CD4-positive, alpha-beta memory T cell (primary cell): ENCODE results near the gene RNF214. TPM values are rescaled to one million over a fixed set of nuclear protein-coding genes. Genes with fewer than 3 reads are reported as not detected.
"Not testable (repeated sequence)": the region's sequence is repeated elsewhere in the genome, so short reads cannot be mapped to it uniquely, and the experiment has no call there.

Experiments used
- CTCF ChIA-PET: fragments of 350-600 bp; sonication (Branson Sonifier 250); formaldehyde crosslinking; loops from one replicate; lab custom pipeline; 2021; ENCODE audit warnings: inconsistent platforms; ENCODE audit not compliant: partially characterized antibody; lab: Charles Lee
- POLR2A ChIA-PET: fragments of 350-600 bp; sonication (Branson Sonifier 250); formaldehyde crosslinking; loops from one replicate; lab custom pipeline; 2021; ENCODE audit not compliant: partially characterized antibody; lab: Charles Lee
- DNase-seq, 5 donors: peaks; one replicate each; pipeline versions ENCODE4 v3.0.0 to v3.0.0-alpha.2; 2020 to 2022; ENCODE audit warnings: mixed read lengths in 1 of 5
- H3K27ac ChIP-seq: one replicate; pipeline ENCODE4 v1.7.0; 2013; ENCODE audit warnings: low read depth, low read length
- H3K27me3 ChIP-seq: 2 replicates; pipeline ENCODE4 v1.7.0; 2013; ENCODE audit warnings: mild to moderate bottlenecking, low read length, moderate library complexity; ENCODE audit not compliant: insufficient read depth
- H3K36me3 ChIP-seq: 2 replicates; pipeline ENCODE4 v1.7.0; 2013; ENCODE audit warnings: mild to moderate bottlenecking, low read length, moderate library complexity; ENCODE audit not compliant: insufficient read depth
- H3K4me1 ChIP-seq: 2 replicates; pipeline ENCODE4 v1.7.0; 2013; ENCODE audit warnings: mild to moderate bottlenecking, low read length, moderate library complexity; ENCODE audit not compliant: insufficient read depth
- H3K4me3 ChIP-seq, 2 donors: one replicate each; pipeline ENCODE4 v1.7.0; 2013; ENCODE audit warnings: low read length in 2 of 2, mild to moderate bottlenecking in 1 of 2
- H3K9me3 ChIP-seq, 2 donors: one replicate each; pipeline ENCODE4 v1.7.0; 2013; ENCODE audit warnings: low read length in 2 of 2, control low read depth in 1 of 2; ENCODE audit not compliant: control insufficient read depth in 1 of 2
- H3K27ac Mint-ChIP-seq, 7 donors: one replicate each; pipeline ENCODE4 v1.8.0; 2020 to 2021; ENCODE audit warnings: mixed read lengths in 7 of 7, mild to moderate bottlenecking in 6 of 7, inconsistent platforms in 3 of 7, moderate library complexity in 3 of 7
- H3K27me3 Mint-ChIP-seq, 2 donors: one replicate each; pipeline ENCODE4 v1.8.0; 2020 to 2021; ENCODE audit warnings: mixed read lengths in 2 of 2
- H3K36me3 Mint-ChIP-seq, 2 donors: one replicate each; pipeline ENCODE4 v1.8.0; 2020 to 2021; ENCODE audit warnings: mixed read lengths in 2 of 2, inconsistent platforms in 1 of 2, mild to moderate bottlenecking in 1 of 2
- H3K4me1 Mint-ChIP-seq, 4 donors: one replicate each; pipeline ENCODE4 v1.8.0; 2020 to 2021; ENCODE audit warnings: mixed read lengths in 4 of 4, mild to moderate bottlenecking in 1 of 4
- H3K4me3 Mint-ChIP-seq, 8 donors: one replicate each; pipeline ENCODE4 v1.8.0; 2020 to 2021; ENCODE audit warnings: mixed read lengths in 8 of 8, mild to moderate bottlenecking in 7 of 8, moderate library complexity in 6 of 8, inconsistent platforms in 3 of 8
- H3K9me3 Mint-ChIP-seq, 8 donors: one replicate each; pipeline ENCODE4 v1.8.0; 2020 to 2021; ENCODE audit warnings: mixed read lengths in 8 of 8, mild to moderate bottlenecking in 5 of 8, inconsistent platforms in 3 of 8, moderate library complexity in 1 of 8
- intact Hi-C: fragments of 100-400 bp; cut with micrococcal nuclease; formaldehyde crosslinking; loops from one replicate; pipeline ENCODE4 v1.15.1; 2023
- polyA plus RNA-seq, 2 donors: library from polyadenylated mRNA; unstranded; fragments of 300-500 nt; fragmentation: Illumina TruSeq; gene quantifications; one replicate each; pipeline ENCODE4 v1.2.3, GENCODE V29; 2021
- total RNA-seq, 2 experiments: library from RNA; stranded (reverse); gene quantifications; one replicate each; pipeline ENCODE4 v1.2.3, GENCODE V29; 2021

RNF214 gene
- total and polyA plus RNA-seq, 4 experiments from 2014 or later: 20.7 to 50.1 (median 43.4) TPM

DNA sequence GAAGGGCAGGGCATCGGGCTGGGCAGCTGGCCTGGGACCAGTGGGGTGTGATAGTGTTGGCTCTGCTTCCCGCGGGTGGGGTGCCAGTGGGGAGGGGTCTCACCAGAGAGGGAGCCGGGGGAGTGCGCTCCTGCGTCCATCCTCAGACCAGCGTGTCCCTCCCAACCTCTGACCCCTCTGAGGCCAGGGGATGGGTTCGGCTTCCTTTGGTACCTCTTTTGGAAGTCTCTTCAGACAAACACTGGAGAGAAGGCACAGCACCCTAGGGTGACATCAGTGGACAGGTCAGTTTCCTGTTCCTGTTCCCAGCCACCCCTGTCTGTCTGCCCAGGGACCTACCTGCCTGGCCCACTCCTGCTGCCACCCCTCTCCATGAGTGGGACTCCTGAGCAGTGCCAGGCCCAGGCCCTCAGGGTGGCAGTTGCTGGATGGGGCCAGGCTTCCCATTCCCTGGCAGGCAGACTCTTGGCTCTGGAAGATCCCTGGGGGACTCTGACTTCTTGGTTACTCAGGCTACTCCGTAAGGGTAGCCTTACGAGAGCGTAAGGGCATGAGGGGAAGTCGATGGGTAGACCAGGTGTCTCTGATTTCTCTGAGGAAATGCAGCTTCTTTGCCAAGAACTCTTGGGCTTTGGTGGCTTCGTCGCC is 30.7 kb upstream of the RNF214 start:
- Histone ChIP-seq H3K27me3 (no peaks in the 10 kb centered on the region), H3K4me3 (no peak overlapping the region), H3K9me3 (no peaks in the 10 kb centered on the region), H3K27ac (no peak overlapping the region), H3K36me3 (peaks cover 18% of the 10 kb centered on the region), H3K4me1 (no peaks in the 10 kb centered on the region)
- intact Hi-C loops: no loop called here
- CTCF ChIA-PET: interaction anchor here (0.9 kb wide), 1 partner anchor 25 kb away, joined by 4 read pairs; no protein-coding TSS in a partner anchor
- H3K4me1 Mint-ChIP-seq: peaks cover 0 to 8% (median 1%) of the 10 kb centered on the region in 4 donors
- H3K27me3 Mint-ChIP-seq: no peaks in the 10 kb centered on the region
- no peak overlapping the region for H3K4me3 Mint-ChIP-seq
- H3K9me3 Mint-ChIP-seq: no peaks in the 10 kb centered on the region
- peak overlapping the region in 3 of 7 donors; percentile 52 to 75 (median 65) for H3K27ac Mint-ChIP-seq
- DNase-seq: no peak
- H3K36me3 Mint-ChIP-seq: peaks cover 20 to 41% of the 10 kb centered on the region in 2 donors
- POLR2A ChIA-PET: interaction anchor here (0.5 kb wide), 1 partner anchor 55 kb away, joined by 3 read pairs; no protein-coding TSS in a partner anchor

DNA sequence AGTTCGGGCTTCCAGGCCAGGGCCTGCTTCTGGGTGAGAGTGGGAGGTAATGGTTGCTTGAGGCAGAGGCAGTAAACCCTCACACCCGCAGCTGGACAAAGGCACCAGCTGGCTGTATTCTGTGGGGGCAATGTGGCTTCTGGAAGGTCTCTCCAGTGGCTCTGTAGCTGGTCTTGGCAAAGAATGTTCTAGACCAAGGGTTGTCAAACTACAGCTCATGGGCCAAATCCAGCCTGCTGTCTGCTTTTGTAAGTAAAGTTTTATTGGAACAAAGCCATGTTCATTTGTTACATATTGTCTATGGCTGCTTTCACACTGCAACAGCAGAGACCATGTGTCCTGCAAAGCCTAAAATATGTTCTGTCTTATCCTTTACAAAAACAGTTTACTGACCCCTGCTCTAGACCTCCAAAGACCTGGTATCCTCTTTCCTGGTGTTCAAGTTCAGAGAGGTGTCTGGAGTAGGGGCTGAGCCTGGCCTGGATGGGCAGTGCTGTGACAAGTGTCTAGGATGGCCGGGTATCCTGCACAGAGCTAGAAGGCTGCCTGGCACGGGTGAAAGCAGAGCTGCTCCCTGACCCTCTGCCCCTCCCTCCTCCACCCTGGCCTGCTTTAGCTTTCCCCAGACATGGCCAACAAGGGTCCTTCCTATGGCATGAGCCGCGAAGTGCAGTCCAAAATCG is 29.9 kb upstream of the RNF214 start:
- Histone ChIP-seq H3K36me3 (peaks cover 18% of the 10 kb centered on the region), H3K4me3 (no peak overlapping the region), H3K27ac (no peak overlapping the region), H3K27me3 (no peaks in the 10 kb centered on the region), H3K4me1 (no peaks in the 10 kb centered on the region), H3K9me3 (no peaks in the 10 kb centered on the region)
- DNase-seq: no peak
- ChIA-PET POLR2A (interaction anchor here (1.0 to 1.4 kb wide), 2 partner anchors 8 to 17 kb away, joined by 3 to 4 read pairs; no protein-coding TSS in a partner anchor), CTCF (interaction anchor here (0.9 kb wide), 1 partner anchor 24 kb away, joined by 4 read pairs; no protein-coding TSS in a partner anchor)
- Mint-ChIP-seq H3K4me1 (peaks cover 0 to 8% (median 1%) of the 10 kb centered on the region in 4 donors), H3K4me3 (no peak overlapping the region), H3K36me3 (peaks cover 20 to 38% of the 10 kb centered on the region in 2 donors), H3K27me3 (no peaks in the 10 kb centered on the region), H3K9me3 (no peaks in the 10 kb centered on the region), H3K27ac (peak overlapping the region in 6 of 7 donors; percentile 12 to 75 (median 48))
- intact Hi-C loops: no loop called here

DNA sequence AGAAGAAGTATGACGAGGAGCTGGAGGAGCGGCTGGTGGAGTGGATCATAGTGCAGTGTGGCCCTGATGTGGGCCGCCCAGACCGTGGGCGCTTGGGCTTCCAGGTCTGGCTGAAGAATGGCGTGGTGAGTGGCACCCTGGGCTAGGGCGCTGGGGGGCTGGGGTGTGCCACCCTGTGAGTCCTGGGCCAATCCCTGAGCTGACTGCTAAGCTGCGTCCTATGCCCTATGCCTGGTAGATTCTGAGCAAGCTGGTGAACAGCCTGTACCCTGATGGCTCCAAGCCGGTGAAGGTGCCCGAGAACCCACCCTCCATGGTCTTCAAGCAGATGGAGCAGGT is 29.4 kb upstream of the RNF214 start:
- Histone ChIP-seq H3K36me3 (peaks cover 18% of the 10 kb centered on the region), H3K4me1 (no peaks in the 10 kb centered on the region), H3K27me3 (no peaks in the 10 kb centered on the region), H3K27ac (no peak overlapping the region), H3K9me3 (no peaks in the 10 kb centered on the region), H3K4me3 (no peak overlapping the region)
- no peaks in the 10 kb centered on the region for H3K27me3 Mint-ChIP-seq
- ChIA-PET CTCF (no interaction called here), POLR2A (interaction anchor here (1.0 to 1.4 kb wide), 4 partner anchors 9 to 25 kb away, joined by 3 to 4 read pairs (median 4); partner anchors contain the start of gene SIDT2)
- H3K36me3 Mint-ChIP-seq: peaks cover 20 to 36% of the 10 kb centered on the region in 2 donors
- H3K4me1 Mint-ChIP-seq: peaks cover 0 to 8% (median 1%) of the 10 kb centered on the region in 4 donors
- intact Hi-C loops: no loop called here
- H3K4me3 Mint-ChIP-seq: no peak overlapping the region
- H3K9me3 Mint-ChIP-seq: no peaks in the 10 kb centered on the region
- peak overlapping the region in 3 of 7 donors; percentile 50 to 87 (median 83) for H3K27ac Mint-ChIP-seq
- DNase-seq: no peak

DNA sequence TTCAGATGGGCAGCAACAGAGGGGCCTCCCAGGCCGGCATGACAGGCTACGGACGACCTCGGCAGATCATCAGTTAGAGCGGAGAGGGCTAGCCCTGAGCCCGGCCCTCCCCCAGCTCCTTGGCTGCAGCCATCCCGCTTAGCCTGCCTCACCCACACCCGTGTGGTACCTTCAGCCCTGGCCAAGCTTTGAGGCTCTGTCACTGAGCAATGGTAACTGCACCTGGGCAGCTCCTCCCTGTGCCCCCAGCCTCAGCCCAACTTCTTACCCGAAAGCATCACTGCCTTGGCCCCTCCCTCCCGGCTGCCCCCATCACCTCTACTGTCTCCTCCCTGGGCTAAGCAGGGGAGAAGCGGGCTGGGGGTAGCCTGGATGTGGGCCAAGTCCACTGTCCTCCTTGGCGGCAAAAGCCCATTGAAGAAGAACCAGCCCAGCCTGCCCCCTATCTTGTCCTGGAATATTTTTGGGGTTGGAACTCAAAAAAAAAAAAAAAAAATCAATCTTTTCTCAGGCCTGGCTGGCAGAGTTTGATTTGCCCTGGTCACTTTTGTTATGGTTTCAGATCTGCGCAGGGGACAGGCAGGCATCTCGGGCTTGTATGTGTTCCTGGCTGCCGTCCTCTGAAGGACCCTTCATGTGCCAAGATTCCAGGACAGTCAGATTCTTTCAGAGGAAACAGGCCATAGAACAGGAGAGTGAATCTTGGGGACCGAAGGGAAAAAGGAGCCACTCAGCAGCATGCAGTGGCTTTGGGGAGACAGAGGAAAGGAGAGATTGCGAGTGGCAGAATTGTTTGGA is 28.0 kb upstream of the RNF214 start:
- Mint-ChIP-seq H3K4me1 (peaks cover 0 to 8% (median 1%) of the 10 kb centered on the region in 4 donors), H3K27ac (peak overlapping the region in 3 of 7 donors; percentile 3 to 84 (median 4)), H3K4me3 (no peak overlapping the region), H3K27me3 (no peaks in the 10 kb centered on the region), H3K9me3 (no peaks in the 10 kb centered on the region), H3K36me3 (peaks cover 20 to 37% of the 10 kb centered on the region in 2 donors)
- Histone ChIP-seq H3K9me3 (no peaks in the 10 kb centered on the region), H3K36me3 (peaks cover 18% of the 10 kb centered on the region), H3K4me3 (no peak overlapping the region), H3K4me1 (no peaks in the 10 kb centered on the region), H3K27me3 (no peaks in the 10 kb centered on the region), H3K27ac (no peak overlapping the region)
- no peak for DNase-seq
- ChIA-PET CTCF (no interaction called here), POLR2A (interaction anchor here (1.0 to 1.4 kb wide), 4 partner anchors 9 to 26 kb away, joined by 3 to 4 read pairs (median 4); partner anchors contain the start of gene SIDT2)
- intact Hi-C loops: loop anchor here (5.0 kb wide), 1 partner anchor 72 kb away; no protein-coding TSS in a partner anchor

DNA sequence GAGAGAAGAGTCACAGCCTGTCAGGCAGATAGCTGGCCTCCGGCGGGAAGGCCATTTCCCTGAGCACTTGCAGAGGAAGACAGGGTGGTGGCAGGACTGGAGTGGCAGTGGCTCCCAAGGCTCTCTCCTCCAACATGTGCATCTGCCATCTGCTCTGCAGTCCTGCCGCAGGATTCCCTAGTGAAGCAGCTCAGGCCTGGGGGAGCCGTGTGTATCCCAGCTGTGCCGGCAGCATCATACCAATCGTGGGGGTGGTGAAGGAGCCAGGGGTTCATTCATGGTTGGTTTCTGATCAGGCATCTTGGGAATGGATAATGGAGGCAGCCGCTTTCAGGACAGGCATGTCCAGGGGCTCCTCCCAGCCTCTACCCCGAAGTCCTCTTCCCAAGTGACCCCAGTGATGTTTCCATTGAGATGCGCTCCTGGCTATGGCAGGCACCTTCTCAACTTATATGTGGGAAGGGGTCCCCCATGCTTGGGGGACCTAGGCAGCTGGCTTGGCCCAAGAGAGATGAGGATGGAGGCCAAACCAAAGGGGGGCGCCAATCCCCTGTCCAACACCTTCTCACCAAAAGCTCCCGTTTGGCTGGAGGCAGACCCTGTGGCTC is 27.2 kb upstream of the RNF214 start:
- no peaks in the 10 kb centered on the region for H3K27me3 ChIP-seq
- ChIA-PET POLR2A (interaction anchor here (0.8 to 1.0 kb wide), 2 partner anchors 10 to 16 kb away, joined by 3 read pairs; no protein-coding TSS in a partner anchor), CTCF (no interaction called here)
- H3K9me3 ChIP-seq: no peaks in the 10 kb centered on the region
- intact Hi-C loops: loop anchor here (5.0 kb wide), 1 partner anchor 73 kb away; no protein-coding TSS in a partner anchor
- H3K27ac ChIP-seq: no peak overlapping the region
- peaks cover 18% of the 10 kb centered on the region for H3K36me3 ChIP-seq
- Mint-ChIP-seq H3K27ac (no peak overlapping the region), H3K27me3 (no peaks in the 10 kb centered on the region), H3K4me1 (peaks cover 0 to 8% (median 3%) of the 10 kb centered on the region in 4 donors), H3K4me3 (no peak overlapping the region), H3K36me3 (peaks cover 24 to 44% of the 10 kb centered on the region in 2 donors), H3K9me3 (no peaks in the 10 kb centered on the region)
- no peak for DNase-seq
- H3K4me3 ChIP-seq: no peak overlapping the region
- no peaks in the 10 kb centered on the region for H3K4me1 ChIP-seq

DNA sequence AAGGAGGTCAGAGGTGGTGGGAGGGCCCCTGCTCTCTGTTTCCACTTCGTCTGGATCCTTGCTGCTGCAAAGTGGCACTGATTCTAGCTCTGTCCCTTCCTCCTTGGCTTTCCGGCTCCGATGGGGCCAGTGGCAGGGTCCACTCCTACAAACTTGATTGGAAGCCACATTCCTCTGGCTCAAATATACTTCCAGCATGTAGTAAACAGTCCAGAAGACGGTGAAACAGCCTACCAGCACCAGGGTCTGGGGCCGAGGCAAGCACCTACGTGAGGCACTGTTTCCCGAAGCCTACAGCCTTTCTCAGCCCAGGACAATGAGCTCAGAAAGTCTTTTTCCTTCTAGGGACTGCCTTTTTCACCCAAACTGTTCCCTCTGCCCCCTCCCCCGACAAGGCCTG is 26.4 kb upstream of the RNF214 start:
- H3K36me3 ChIP-seq: peaks cover 18% of the 10 kb centered on the region
- POLR2A ChIA-PET, H3K27me3 Mint-ChIP-seq, H3K4me1 Mint-ChIP-seq, CTCF ChIA-PET, H3K9me3 Mint-ChIP-seq, H3K4me1 ChIP-seq, H3K27ac ChIP-seq, DNase-seq, H3K27me3 ChIP-seq, H3K4me3 Mint-ChIP-seq, H3K4me3 ChIP-seq, H3K9me3 ChIP-seq: not testable (repeated sequence)
- intact Hi-C loops: loop anchor here (5.0 kb wide), 1 partner anchor 74 kb away; no protein-coding TSS in a partner anchor
- Mint-ChIP-seq H3K27ac (peak overlapping the region in 1 of 7 donors; percentile 48), H3K36me3 (peaks cover 24 to 49% of the 10 kb centered on the region in 2 donors)
